OCI-LY7 (cell line): Measurements from ENCODE around the gene ZBP1. TPM values are rescaled to one million over a fixed set of nuclear protein-coding genes. Genes with fewer than 3 reads are reported as not detected.

ENCODE experiments used
- BruUV-seq: library from RNA; stranded (reverse); fragments of 400-500 nt; replicated peaks from 2 replicates; lab custom pipeline; 2021; lab: Mats Ljungman, UMichigan
- CTCF ChIA-PET: fragments of 300-600 bp; sonication (Branson Sonifier 250); formaldehyde crosslinking; loops from one replicate; lab custom pipeline; 2022; ENCODE audit warnings: antibody characterized with exemption; ENCODE audit not compliant: unreplicated experiment; lab: Charles Lee
- POLR2A ChIA-PET: fragments of 300-600 bp; sonication (Branson Sonifier 250); formaldehyde crosslinking; loops from one replicate; lab custom pipeline; 2022; ENCODE audit warnings: antibody characterized with exemption; lab: Charles Lee
- DNase-seq: peaks from one replicate; pipeline ENCODE4 v3.0.0-alpha.2; 2015; ENCODE audit warnings: low spot score
- H2AFZ ChIP-seq: fragments of 200-600 bp; sonication (generic), shearing (Covaris generic); 2 replicates; pipeline ENCODE4 v1.6.1; 2014; ENCODE audit warnings: mild to moderate bottlenecking, antibody characterized with exemption, low read length, moderate library complexity
- H3K27ac ChIP-seq: fragments of 200-600 bp; sonication (generic); 2 replicates; pipeline ENCODE4 v1.5.1; 2014; ENCODE audit warnings: mixed run types, low read depth, mild to moderate bottlenecking, moderate library complexity, low read length, inconsistent platforms; ENCODE audit not compliant: poor library complexity, severe bottlenecking
- H3K36me3 ChIP-seq: fragments of 200-600 bp; sonication (generic); 2 replicates; pipeline ENCODE4 v1.6.1; 2014; ENCODE audit warnings: mild to moderate bottlenecking, antibody characterized with exemption, low read length, moderate library complexity, mixed read lengths; ENCODE audit not compliant: insufficient read depth
- H3K4me1 ChIP-seq: fragments of 200-600 bp; sonication (generic); 2 replicates; pipeline ENCODE4 v1.5.1; 2014; ENCODE audit warnings: mild to moderate bottlenecking, low read length; ENCODE audit not compliant: insufficient read depth, poor library complexity, severe bottlenecking
- H3K4me2 ChIP-seq: fragments of 200-600 bp; sonication (generic); 2 replicates; pipeline ENCODE4 v1.6.1; 2014; ENCODE audit warnings: mild to moderate bottlenecking, low read length
- H3K4me3 ChIP-seq: fragments of 200-600 bp; sonication (generic); 2 replicates; pipeline ENCODE4 v1.5.1; 2014; ENCODE audit warnings: mild to moderate bottlenecking, low read depth, low read length; ENCODE audit not compliant: poor library complexity, severe bottlenecking
- H3K79me2 ChIP-seq: fragments of 200-600 bp; sonication (generic); 2 replicates; pipeline ENCODE4 v1.6.1; 2016; ENCODE audit warnings: low read depth, mild to moderate bottlenecking, low read length, moderate library complexity, mixed read lengths; ENCODE audit not compliant: insufficient read depth
- H3K9me2 ChIP-seq: fragments of 200-600 bp; sonication (generic); 2 replicates; pipeline ENCODE4 v1.6.1; 2016; ENCODE audit warnings: mild to moderate bottlenecking, low read length, mixed read lengths; ENCODE audit not compliant: insufficient read depth
- H3K9me3 ChIP-seq: fragments of 200-600 bp; sonication (generic); 2 replicates; pipeline ENCODE4 v1.6.1; 2014; ENCODE audit warnings: mild to moderate bottlenecking, mixed run types, low read length, mixed read lengths
- H4K20me1 ChIP-seq: fragments of 200-600 bp; sonication (generic); 2 replicates; pipeline ENCODE4 v1.6.1; 2014; ENCODE audit warnings: mild to moderate bottlenecking, antibody characterized with exemption, low read length, moderate library complexity, mixed read lengths; ENCODE audit not compliant: insufficient read depth
- CTCF ChIP-seq: fragments of 200-600 bp; sonication (generic); conservative IDR thresholded peaks from 2 replicates; pipeline ENCODE4 v1.5.1; 2014; ENCODE audit warnings: mild to moderate bottlenecking, antibody characterized with exemption, low read length, moderate library complexity, mixed read lengths
- EZH2phosphoT487 ChIP-seq: fragments of 200-600 bp; sonication (generic); IDR thresholded peaks from 2 replicates; pipeline ENCODE4 v1.6.1; 2018; ENCODE audit warnings: low read depth, borderline replicate concordance, mild to moderate bottlenecking, mixed run types, antibody characterized with exemption, low read length, moderate library complexity, mixed read lengths
- intact Hi-C: fragments of 100-400 bp; cut with micrococcal nuclease; formaldehyde crosslinking; loops from one replicate; pipeline ENCODE4 v1.10.0; 2022; ENCODE audit not compliant: unreplicated experiment
- total RNA-seq, 2 experiments: library from RNA; depleted of rRNA in 1 of 2; stranded (reverse); fragments of >200 nt in 1 of 2; shearing (Covaris generic) in 1 of 2; gene quantifications; 2 replicates each; pipeline ENCODE4 v1.2.3, GENCODE V29; 2014 to 2022

Gene ZBP1
- total RNA-seq, 2 experiments from 2014 or later: 1.5 to 3.7 TPM

- Histone ChIP-seq H4K20me1 (no peaks in the 10 kb centered on the region; the same call in 1 of the 2 replicates), H3K9me2 (no peaks in the 10 kb centered on the region), H3K4me3 (no peak overlapping the region), H3K9me3 (no peaks in the 10 kb centered on the region), H3K4me1 (peaks cover 43% of the 10 kb centered on the region), H3K4me2 (no peak overlapping the region), H3K27ac (no peak overlapping the region), H3K79me2 (no peaks in the 10 kb centered on the region), H2AFZ (no peak overlapping the region), H3K36me3 (no peaks in the 10 kb centered on the region)
- no peak for DNase-seq
- TF ChIP-seq CTCF (no peak), EZH2phosphoT487 (no peak)
- ChIA-PET CTCF (no interaction called here), POLR2A (interaction anchor here (0.6 to 1.0 kb wide), 3 partner anchors 27 to 921 kb away, joined by 3 to 4 read pairs (median 3); no protein-coding TSS in a partner anchor)
- intact Hi-C loops: no loop called here
- BruUV-seq: no TSS peak
Observed at GRCh38 chr20:57616143-57616951, 3.9 kb downstream of the ZBP1 start.

GRCh38 chr20:57615445-57615811 is 4.8 kb downstream of the ZBP1 start:
- DNase-seq: no peak
- Histone ChIP-seq H3K4me2 (no peak overlapping the region), H3K36me3 (no peaks in the 10 kb centered on the region), H3K9me3 (no peaks in the 10 kb centered on the region), H4K20me1 (no peaks in the 10 kb centered on the region; the same call in 1 of the 2 replicates), H3K27ac (no peak overlapping the region), H3K4me3 (no peak overlapping the region), H3K9me2 (no peaks in the 10 kb centered on the region), H2AFZ (no peak overlapping the region), H3K4me1 (peaks cover 34% of the 10 kb centered on the region), H3K79me2 (no peaks in the 10 kb centered on the region)
- CTCF ChIA-PET: no interaction called here
- POLR2A ChIA-PET: interaction anchor here (1.0 kb wide), 1 partner anchor 67 kb away, joined by 4 read pairs; no protein-coding TSS in a partner anchor
- BruUV-seq: no TSS peak
- TF ChIP-seq EZH2phosphoT487 (no peak), CTCF (no peak)
- intact Hi-C loops: no loop called here
